A204.1 (cell line): ENCODE data around the gene RANBP6.

ENCODE experiments used
- FAIRE-seq: peaks from 2 replicates; lab custom pipeline; 2012; peaks lifted over from hg19 to GRCh38; lab: Jason Lieb, UNC

The RANBP6 gene

GRCh38 chr9:6007058-6007769 is 8.2 kb downstream of the RANBP6 start:
- no peak for FAIRE-seq

DNA sequence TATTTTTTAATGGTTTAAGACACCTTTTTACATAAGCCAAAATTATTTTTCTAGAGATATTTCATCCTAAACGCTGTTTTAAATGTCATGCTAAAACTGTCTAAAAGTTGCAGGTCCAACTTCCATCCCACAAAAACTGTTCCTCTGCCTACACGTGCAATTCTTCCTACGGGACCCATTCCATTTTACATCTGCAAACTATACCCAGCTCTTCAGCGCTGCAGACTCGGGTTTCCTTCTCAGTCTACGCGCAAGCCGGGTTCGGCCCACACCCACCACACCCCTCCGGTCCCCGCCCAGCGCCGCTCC is 8.7 kb downstream of the RANBP6 start:
- peak; percentile 83 for FAIRE-seq

DNA sequence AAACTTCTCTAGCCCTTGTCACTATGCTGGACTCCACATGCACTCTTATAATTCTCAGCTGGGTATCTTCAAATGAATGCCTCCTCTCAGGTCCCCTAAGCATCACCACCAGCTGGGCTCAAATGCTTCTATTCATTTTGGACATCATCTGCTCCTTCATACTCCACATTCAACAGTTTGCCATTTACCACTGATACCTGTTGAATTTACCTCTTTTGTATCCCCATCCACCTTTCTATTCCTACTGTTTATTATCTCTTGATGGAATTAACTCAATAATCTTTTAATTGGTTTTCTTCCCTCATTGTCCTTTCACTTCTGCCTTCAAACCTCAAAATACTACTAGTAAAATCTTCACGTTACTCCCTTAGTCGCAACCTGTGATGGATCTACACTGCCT is 14.5 kb downstream of the RANBP6 start:
- no peak for FAIRE-seq

- peak; percentile 76 for FAIRE-seq
These were observed 15.9 kb downstream of the RANBP6 start for GRCh38 chr9:5999443-6000101.

DNA sequence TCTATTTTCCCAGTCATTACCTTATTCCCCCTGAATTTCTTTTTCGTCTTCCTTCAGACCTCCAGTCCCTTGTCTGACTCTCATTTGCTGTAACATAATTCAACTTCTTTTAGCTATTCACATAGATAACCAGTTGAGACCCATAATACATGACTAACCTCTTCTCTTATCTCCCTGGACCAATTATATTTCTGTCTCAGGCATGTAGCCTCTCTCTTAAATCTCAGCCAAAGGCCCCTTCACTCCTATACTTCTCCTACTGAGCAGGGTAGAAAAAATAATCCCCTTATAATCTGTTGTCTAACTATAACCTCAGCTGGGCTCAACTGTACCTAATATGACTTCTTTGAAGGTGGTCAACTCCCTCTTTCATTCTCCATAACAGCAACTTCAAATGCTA is 20.9 kb downstream of the RANBP6 start:
- FAIRE-seq, result no peak

- no peak for FAIRE-seq
These were observed 27.2 kb downstream of the RANBP6 start for GRCh38 chr9:5988265-5988664.

- no peak for FAIRE-seq
These were observed 32.4 kb downstream of the RANBP6 start for GRCh38 chr9:5983042-5983441.

GRCh38 chr9:5982317-5982716 is 33.1 kb downstream of the RANBP6 start:
- no peak for FAIRE-seq

DNA sequence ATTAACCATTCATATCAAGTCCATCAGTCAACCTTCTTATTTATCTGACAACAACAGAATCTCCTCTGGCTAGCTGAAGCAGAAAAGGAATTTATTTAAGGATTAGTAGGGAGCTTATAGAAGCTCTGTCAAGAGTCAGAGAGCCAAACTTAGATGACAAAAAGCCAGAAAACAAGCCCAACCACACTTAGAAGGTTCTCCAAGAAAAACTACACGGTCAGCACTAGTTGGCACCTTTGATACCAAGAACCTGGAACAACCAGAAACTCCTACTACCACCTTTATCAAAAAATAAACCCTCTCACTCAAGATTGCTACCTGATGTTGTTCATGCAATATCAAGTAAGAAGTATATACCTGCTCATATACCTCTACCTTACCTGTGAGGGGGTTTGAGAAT is 36.9 kb downstream of the RANBP6 start:
- no peak for FAIRE-seq

DNA sequence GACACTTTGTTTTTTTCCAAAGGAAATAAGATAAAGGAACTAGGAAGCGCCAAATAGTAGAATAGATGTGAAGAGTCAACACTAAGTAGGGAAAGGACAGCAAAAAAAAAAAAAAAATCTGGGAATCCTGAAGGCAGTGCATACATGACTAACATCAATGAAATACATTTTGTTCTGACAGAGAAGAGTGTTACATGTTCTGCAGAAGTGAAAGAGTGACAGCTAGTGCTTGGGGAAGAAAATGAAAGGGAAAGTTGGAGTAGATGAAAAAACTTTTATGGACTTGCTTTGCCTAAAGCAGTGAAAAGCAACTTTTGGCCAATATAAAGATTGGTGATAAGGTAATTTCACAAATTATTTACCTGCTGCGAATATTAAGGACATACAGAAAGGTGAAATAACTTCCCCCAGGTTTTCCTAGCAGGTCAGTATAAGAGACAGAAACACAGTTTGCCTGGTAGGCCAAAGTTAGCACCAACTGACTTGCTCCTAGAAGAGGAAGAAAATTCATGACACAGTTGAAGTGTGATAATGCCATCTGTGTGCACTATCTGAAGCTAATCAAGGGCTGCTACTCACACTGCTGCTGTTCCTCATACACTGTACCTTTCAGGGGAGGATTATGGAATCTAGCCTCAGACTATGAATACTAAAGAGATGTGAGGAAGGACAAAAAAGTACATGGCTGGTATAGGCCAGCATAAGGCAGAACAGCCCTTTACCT is 38.6 kb downstream of the RANBP6 start:
- FAIRE-seq, result no peak

DNA sequence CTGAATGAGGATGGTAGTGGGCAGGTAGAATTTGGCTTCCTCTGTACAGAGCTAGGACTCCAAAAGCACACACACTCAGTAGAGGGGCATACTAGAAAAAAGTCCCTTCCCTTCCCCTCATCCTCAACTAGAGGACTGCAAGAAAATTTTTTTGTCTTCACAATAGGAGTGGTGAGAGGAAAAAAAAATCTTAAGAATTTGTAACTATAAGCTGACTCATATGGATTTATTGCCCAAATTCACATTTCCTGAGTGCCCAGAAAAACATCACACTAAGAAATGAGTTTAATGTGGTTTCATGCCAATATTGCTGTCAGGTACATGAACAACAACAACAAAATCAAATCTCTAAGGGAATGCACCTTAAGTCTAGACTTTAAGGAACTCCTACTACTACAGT is 43.7 kb downstream of the RANBP6 start:
- no peak for FAIRE-seq
